Heart right ventricle (tissue), 16 donors: ENCODE data around the gene ISCA1. TPM values are rescaled to one million over a fixed set of nuclear protein-coding genes. Genes with fewer than 3 reads are reported as not detected.

Source experiments
- ATAC-seq, 8 donors: fragments of 200-7000 bp; cut with Tn5 transposase; one replicate each; pipeline ENCODE4 v1.9.1; 2020; ENCODE audit warnings: mild to moderate bottlenecking in 8 of 8, moderate library complexity in 8 of 8, moderate number of reproducible peaks in 1 of 8
- DNase-seq, 2 donors: peaks; one replicate each; pipeline ENCODE4 v3.0.0-alpha.2; 2020
- H3K27ac ChIP-seq, 10 donors: fragments of 200-600 bp; sonication (generic) in 2 of 10; one replicate each; pipeline versions ENCODE4 v1.5.0 to v1.8.0; 2020 to 2022; ENCODE audit warnings: mild to moderate bottlenecking in 3 of 10
- H3K27me3 ChIP-seq, 7 donors: fragments of 200-600 bp; one replicate each; pipeline ENCODE4 v1.8.0; 2021 to 2022; ENCODE audit warnings: mild to moderate bottlenecking in 2 of 7
- H3K36me3 ChIP-seq, 9 donors: fragments of 200-600 bp; sonication (generic) in 1 of 9; one replicate each; pipeline versions ENCODE4 v1.5.0 to v1.8.0; 2020 to 2022; ENCODE audit warnings: mild to moderate bottlenecking in 2 of 9
- H3K4me1 ChIP-seq, 9 donors: fragments of 200-600 bp; sonication (generic) in 1 of 9; one replicate each; pipeline versions ENCODE4 v1.5.0 to v1.8.0; 2020 to 2022; ENCODE audit warnings: mild to moderate bottlenecking in 4 of 9
- H3K4me3 ChIP-seq, 10 donors: fragments of 200-600 bp; sonication (generic) in 2 of 10; one replicate each; pipeline versions ENCODE4 v1.5.0 to v1.8.0; 2020 to 2022; ENCODE audit warnings: mild to moderate bottlenecking in 7 of 10, moderate library complexity in 2 of 10
- H3K9me3 ChIP-seq, 11 donors: fragments of 200-600 bp in 10 of 11; sonication (generic) in 2 of 11; one replicate each; pipeline versions ENCODE4 v1.5.0 to v1.8.0; 2013 to 2022; ENCODE audit warnings: mild to moderate bottlenecking in 2 of 11, control low read depth in 1 of 11, moderate library complexity in 1 of 11
- WGBS, 2 donors: extraction: QIAGEN DNeasy Blood & Tissue Kit; methylation state at CpG; one replicate each; pipeline ENCODE4 v1.1.7; 2013; ENCODE audit warnings: inconsistent platforms in 1 of 2; 5-methylcytosine and 5-hydroxymethylcytosine counted together
- intact Hi-C, 10 donors: fragments of 100-400 bp; cut with DNase I; formaldehyde crosslinking; loops; one replicate each; pipeline versions ENCODE4 v1.11.1 to v1.14.2; 2022
- polyA plus RNA-seq, 2 donors: library from polyadenylated mRNA; stranded (reverse); fragments of 200-250 nt; gene quantifications; one replicate each; pipeline ENCODE4 v1.2.3, GENCODE V29; 2013
- total RNA-seq, 10 donors: library from RNA; stranded (reverse); fragmentation: NEBNext Ultra II Directional in 3 of 10; extraction: Animal tissue kit (Norgen Biotek cat#: 25700) in 3 of 10; gene quantifications; one replicate each; pipeline versions ENCODE4 v1.2.1 to v1.2.4, GENCODE V29; 2021 to 2023
- TF ChIP-seq, protein P1 (sequence below), 9 donors: fragments of 200-600 bp; sonication (generic) in 2 of 9; IDR thresholded peaks; one replicate each; pipeline versions ENCODE4 v1.5.0 to v1.8.0; 2021 to 2022; ENCODE audit warnings: antibody characterized with exemption in 9 of 9, mild to moderate bottlenecking in 5 of 9, moderate library complexity in 1 of 9
- donor health status: Arrhythmogenic right ventricular cardiomyopathy.
- donor health status: ischemic (EF 13 %, LVEDD 7.1; RV severe dilation, severe dysfunction).
- donor health status: healthy with polysubstance abuse.
- donor health status: DM: no; HTN: yes; CAD: no.
- donor health status: DM: no; HTN: no; CAD: no.
- donor health status: ischemic (EF 25% LVEDD 6.9; RV normal size, moderate dysfunction).
- donor health status: ischemic (EF 25% LVEDD 5.7; RV mildly dilated, moderate dysfunction).
- donor health status: healthy.
- donor health status: DM: yes; HTN: yes; CAD: no.
- donor health status: Ischemic cardiomyopathy.
- donor health status: ischemic (EF 35%, LVEDD 5.7; RV mildly dilated, moderate dysfunction).
- donor health status: nonischemic (EF 11% LVEDD 7.7; RV severe dilation, severe dysfunction).
- donor health status: DM: yes; HTN: yes; CAD: no.
- donor health status: PGD.
- donor health status: ischemic (EF 29% LVEDD 5.4; RV normal size, mild dysfunction).
- donor health status: nonischemic (EF 23%, LVEDD 6.1; RV moderate dilation, normal function).

Gene ISCA1
- total and polyA plus RNA-seq, 12 donors, result 27.1 to 86.1 (median 70.3) TPM

DNA sequence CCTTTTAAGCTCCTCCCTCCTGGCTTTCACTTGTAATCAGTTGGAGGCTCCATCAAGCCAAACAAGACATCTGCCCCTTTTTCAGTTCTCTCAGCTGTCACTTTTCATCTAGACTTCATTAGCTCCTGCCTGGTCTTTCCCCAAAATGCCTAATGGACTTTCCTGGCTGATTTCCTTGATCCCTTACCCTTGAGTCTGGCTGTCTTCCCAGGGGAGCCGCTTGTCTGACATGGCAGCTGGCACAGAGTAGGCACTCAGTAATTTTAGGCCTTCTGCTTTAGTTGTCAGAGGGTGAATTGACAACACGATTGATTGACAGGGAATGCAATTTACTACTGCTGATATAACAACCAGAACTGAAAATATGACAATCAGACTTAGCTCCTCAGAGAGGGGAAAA, 24.9 kb downstream of the ISCA1 start:
- H3K27ac ChIP-seq, result no peak overlapping the region
- 44 to 59% methylated on average over 2 of the region's 2 CpGs for WGBS, 2 donors
- H3K36me3 ChIP-seq, result peaks cover 0 to 15% (median 0%) of the 10 kb centered on the region in 9 donors
- intact Hi-C loops, result loop anchor here in 1 of 10 donors (10.0 kb wide), 1 partner anchor 63 kb away; no protein-coding TSS in a partner anchor
- DNase-seq (no peak), ATAC-seq (peak in 5 of 8 donors; percentile 39 to 70 (median 64))
- peaks cover 0 to 13% (median 0%) of the 10 kb centered on the region in 11 donors for H3K9me3 ChIP-seq
- H3K4me1 ChIP-seq, result peaks cover 0 to 7% (median 0%) of the 10 kb centered on the region in 9 donors
- no peak overlapping the region for H3K4me3 ChIP-seq
- no peaks in the 10 kb centered on the region for H3K27me3 ChIP-seq
- TF ChIP-seq, protein P1, sequence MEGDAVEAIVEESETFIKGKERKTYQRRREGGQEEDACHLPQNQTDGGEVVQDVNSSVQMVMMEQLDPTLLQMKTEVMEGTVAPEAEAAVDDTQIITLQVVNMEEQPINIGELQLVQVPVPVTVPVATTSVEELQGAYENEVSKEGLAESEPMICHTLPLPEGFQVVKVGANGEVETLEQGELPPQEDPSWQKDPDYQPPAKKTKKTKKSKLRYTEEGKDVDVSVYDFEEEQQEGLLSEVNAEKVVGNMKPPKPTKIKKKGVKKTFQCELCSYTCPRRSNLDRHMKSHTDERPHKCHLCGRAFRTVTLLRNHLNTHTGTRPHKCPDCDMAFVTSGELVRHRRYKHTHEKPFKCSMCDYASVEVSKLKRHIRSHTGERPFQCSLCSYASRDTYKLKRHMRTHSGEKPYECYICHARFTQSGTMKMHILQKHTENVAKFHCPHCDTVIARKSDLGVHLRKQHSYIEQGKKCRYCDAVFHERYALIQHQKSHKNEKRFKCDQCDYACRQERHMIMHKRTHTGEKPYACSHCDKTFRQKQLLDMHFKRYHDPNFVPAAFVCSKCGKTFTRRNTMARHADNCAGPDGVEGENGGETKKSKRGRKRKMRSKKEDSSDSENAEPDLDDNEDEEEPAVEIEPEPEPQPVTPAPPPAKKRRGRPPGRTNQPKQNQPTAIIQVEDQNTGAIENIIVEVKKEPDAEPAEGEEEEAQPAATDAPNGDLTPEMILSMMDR (IDR thresholded peaks at IDR 0.05), result no peak

DNA sequence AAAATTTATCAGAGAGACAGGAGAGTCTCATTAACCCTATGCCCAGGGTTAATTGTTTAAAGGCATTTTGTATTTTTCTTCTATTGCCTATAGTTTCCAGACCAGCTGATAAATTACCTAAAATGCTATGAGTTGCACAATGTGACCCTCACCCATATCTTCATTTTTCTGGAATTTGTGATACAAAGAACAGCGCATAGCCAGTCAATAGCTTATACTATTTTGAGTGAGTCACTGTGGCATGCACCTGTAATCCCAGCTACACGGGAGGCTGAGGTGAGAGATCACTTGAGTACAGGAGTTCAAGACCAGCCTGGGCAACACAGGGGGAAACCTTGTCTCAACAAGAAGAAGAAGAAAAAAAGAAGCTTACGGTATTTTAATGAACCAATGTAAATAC, 25.7 kb downstream of the ISCA1 start:
- no peak for DNase-seq
- Histone ChIP-seq H3K27me3 (no peaks in the 10 kb centered on the region), H3K4me1 (peaks cover 0 to 7% (median 0%) of the 10 kb centered on the region in 9 donors), H3K4me3 (no peak overlapping the region), H3K27ac (no peak overlapping the region), H3K36me3 (peaks cover 0 to 13% (median 0%) of the 10 kb centered on the region in 9 donors), H3K9me3 (peaks cover 0 to 15% (median 0%) of the 10 kb centered on the region in 11 donors)
- intact Hi-C loops, result loop anchor here in 1 of 10 donors (10.0 kb wide), 1 partner anchor 62 kb away; no protein-coding TSS in a partner anchor
- TF ChIP-seq, protein P1 (IDR thresholded peaks at IDR 0.05), result no peak
- no peak for ATAC-seq
- 78 to 79% methylated on average over 3 of the region's 3 CpGs for WGBS, 2 donors

DNA sequence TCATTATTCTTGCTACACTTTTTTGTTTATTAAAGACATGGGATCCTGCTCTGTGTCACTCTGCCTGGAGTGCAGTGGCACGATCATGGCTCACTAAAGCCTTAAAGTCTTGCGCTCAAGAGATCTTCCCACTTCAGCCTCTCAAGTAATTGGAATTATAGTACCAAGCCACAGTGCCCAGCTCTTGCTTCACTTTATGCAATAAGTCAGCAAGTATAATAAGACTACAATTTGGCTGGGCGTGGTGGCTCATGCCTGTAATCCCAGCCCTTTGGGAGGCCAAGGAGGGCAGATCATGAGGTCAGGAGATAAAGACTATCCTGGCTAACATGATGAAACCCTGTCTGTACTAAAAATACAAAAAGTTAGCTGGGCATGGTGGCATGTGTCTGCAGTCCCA, 28.8 kb downstream of the ISCA1 start:
- ATAC-seq, result no peak
- Histone ChIP-seq H3K9me3 (peaks cover 0 to 15% (median 0%) of the 10 kb centered on the region in 11 donors), H3K4me3 (no peak overlapping the region), H3K27me3 (no peaks in the 10 kb centered on the region), H3K4me1 (peaks cover 0 to 7% (median 0%) of the 10 kb centered on the region in 9 donors), H3K27ac (no peak overlapping the region), H3K36me3 (no peaks in the 10 kb centered on the region)
- no peak for DNase-seq
- intact Hi-C loops, result loop anchor here in 1 of 10 donors (10.0 kb wide), 1 partner anchor 59 kb away; no protein-coding TSS in a partner anchor
- TF ChIP-seq, protein P1 (IDR thresholded peaks at IDR 0.05), result no peak
- 99 to 100% methylated on average over 3 of the region's 3 CpGs for WGBS, 2 donors

DNA sequence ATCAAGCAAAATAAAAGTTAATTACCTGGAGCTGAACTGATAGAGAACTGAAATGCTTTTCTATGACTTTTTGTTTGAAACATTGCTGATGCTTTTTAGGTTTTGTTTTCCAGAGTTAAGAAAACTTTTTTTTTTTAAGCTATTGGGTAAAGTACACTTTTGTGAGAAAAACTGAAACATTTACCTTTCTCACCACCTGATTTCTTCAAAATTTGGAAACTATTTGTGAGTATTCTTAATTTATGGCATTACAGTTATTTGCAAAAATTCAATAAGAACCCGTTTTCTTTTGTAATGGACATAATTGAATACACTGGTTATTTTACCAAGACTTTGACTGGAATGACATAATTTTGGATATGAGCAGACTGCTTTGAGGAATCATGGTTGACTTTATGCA, 29.5 kb downstream of the ISCA1 start:
- DNase-seq (no peak), ATAC-seq (no peak)
- TF ChIP-seq, protein P1 (IDR thresholded peaks at IDR 0.05), result no peak
- Histone ChIP-seq H3K4me1 (peaks cover 0 to 7% (median 0%) of the 10 kb centered on the region in 9 donors), H3K27ac (no peak overlapping the region), H3K9me3 (peaks cover 0 to 15% (median 0%) of the 10 kb centered on the region in 11 donors), H3K4me3 (no peak overlapping the region), H3K27me3 (no peaks in the 10 kb centered on the region), H3K36me3 (no peaks in the 10 kb centered on the region)
- intact Hi-C loops, result loop anchor here in 1 of 10 donors (10.0 kb wide), 1 partner anchor 58 kb away; no protein-coding TSS in a partner anchor
- 90 to 96% methylated on average over 1 of the region's 1 CpG for WGBS, 2 donors
